Eye (tissue), 1 donor: Measurements from ENCODE around the gene FNDC10.

Source experiments
- DNase-seq: peaks from one replicate; pipeline ENCODE4 v3.0.0-alpha.2; 2015

Gene FNDC10

GRCh38 chr1:1627829-1628753 is 28.2 kb upstream of the FNDC10 start:
- no peak for DNase-seq

- DNase-seq, result no peak
These were observed 27.4 kb upstream of the FNDC10 start for GRCh38 chr1:1627261-1627828.

- no peak for DNase-seq
These were observed 26.5 kb upstream of the FNDC10 start for GRCh38 chr1:1626207-1627141.

- no peak for DNase-seq
These were observed 25.9 kb upstream of the FNDC10 start for GRCh38 chr1:1625824-1626206.

- no peak for DNase-seq
These were observed 25.5 kb upstream of the FNDC10 start for GRCh38 chr1:1625404-1625775.

- DNase-seq, result no peak
These were observed 24.8 kb upstream of the FNDC10 start for GRCh38 chr1:1624443-1625403.

GRCh38 chr1:1623631-1624442 is 23.9 kb upstream of the FNDC10 start:
- DNase-seq, result no peak

- no peak for DNase-seq
These were observed 23.3 kb upstream of the FNDC10 start for GRCh38 chr1:1623181-1623630.

GRCh38 chr1:1622788-1623094 is 22.8 kb upstream of the FNDC10 start:
- DNase-seq, result no peak

- no peak for DNase-seq
These were observed 22.3 kb upstream of the FNDC10 start for GRCh38 chr1:1622010-1622787.

- DNase-seq, result no peak
These were observed 21.5 kb upstream of the FNDC10 start for GRCh38 chr1:1621173-1622009.

- DNase-seq, result no peak
These were observed 20.7 kb upstream of the FNDC10 start for GRCh38 chr1:1620433-1621139.

- no peak for DNase-seq
These were observed 20.0 kb upstream of the FNDC10 start for GRCh38 chr1:1619917-1620361.

GRCh38 chr1:1618396-1619068 is 18.6 kb upstream of the FNDC10 start:
- DNase-seq, result no peak

GRCh38 chr1:1617925-1618324 is 18.0 kb upstream of the FNDC10 start:
- no peak for DNase-seq

- no peak for DNase-seq
These were observed 17.6 kb upstream of the FNDC10 start for GRCh38 chr1:1617516-1617915.

- DNase-seq, result no peak
These were observed 16.9 kb upstream of the FNDC10 start for GRCh38 chr1:1616838-1617237.
